ENCODE data around the gene MON1A. TPM values are rescaled to one million over a fixed set of nuclear protein-coding genes. Genes with fewer than 3 reads are reported as not detected.
"Not testable (repeated sequence)": the region's sequence is repeated elsewhere in the genome, so short reads cannot be mapped to it uniquely, and the experiment has no call there.

MON1A gene
- total RNA-seq, 1 donor from 2014 or later, result 11.0 TPM

GRCh38 chr3:49939858-49940666 is 10.5 kb upstream of the MON1A start, which contains the start of gene RBM6:
TSS of gene RBM6 (plus strand) at chr3:49940150. CDS start at chr3:49962642, 22,492 bp downstream.
- Mint-ChIP-seq H3K27ac (ENCODE audit: unreplicated experiment) (peak within 1 kb of the TSS; percentile 95), H3K36me3 (ENCODE audit: low read depth) (no peaks in the 10 kb centered on the region), H3K4me3 (ENCODE audit: unreplicated experiment) (peak within 1 kb of the TSS; percentile 91), H3K27me3 (ENCODE audit: low read depth) (no peaks in the 10 kb centered on the region), H3K4me1 (ENCODE audit: low read depth) (peaks cover 26% of the 10 kb centered on the region), H3K9me3 (ENCODE audit: low read depth) (no peaks in the 10 kb centered on the region)
- DNase-seq (ENCODE audit: low spot score), result peak; percentile 99
- TF ChIP-seq CTCF (IDR thresholded peaks at IDR 0.05), result peak; percentile 35

- H3K27me3 Mint-ChIP-seq (ENCODE audit: low read depth), result no peaks in the 10 kb centered on the region
- H3K4me1 Mint-ChIP-seq (ENCODE audit: low read depth), result peaks cover 14% of the 10 kb centered on the region
- H3K9me3 Mint-ChIP-seq (ENCODE audit: low read depth), result no peaks in the 10 kb centered on the region
- H3K27ac Mint-ChIP-seq (ENCODE audit: unreplicated experiment), result no peak overlapping the region
- no peak for DNase-seq (ENCODE audit: low spot score)
- TF ChIP-seq CTCF (IDR thresholded peaks at IDR 0.05), result no peak
- no peaks in the 10 kb centered on the region for H3K36me3 Mint-ChIP-seq (ENCODE audit: low read depth)
- H3K4me3 Mint-ChIP-seq (ENCODE audit: unreplicated experiment), result no peak overlapping the region
These were observed 7.5 kb upstream of the MON1A start for GRCh38 chr3:49937090-49937489.

- not testable (repeated sequence) for DNase-seq (ENCODE audit: low spot score); H3K27me3 Mint-ChIP-seq (ENCODE audit: low read depth); H3K4me3 Mint-ChIP-seq (ENCODE audit: unreplicated experiment); H3K9me3 Mint-ChIP-seq (ENCODE audit: low read depth); H3K27ac Mint-ChIP-seq (ENCODE audit: unreplicated experiment); H3K36me3 Mint-ChIP-seq (ENCODE audit: low read depth)
- peaks cover 20% of the 10 kb centered on the region for H3K4me1 Mint-ChIP-seq (ENCODE audit: low read depth)
These were observed 2.7 kb upstream of the MON1A start for GRCh38 chr3:49932281-49932680.

GRCh38 chr3:49930922-49931321 is 1.3 kb upstream of the MON1A start:
- H3K36me3 Mint-ChIP-seq (ENCODE audit: low read depth), result no peaks in the 10 kb centered on the region
- H3K27me3 Mint-ChIP-seq (ENCODE audit: low read depth), result no peaks in the 10 kb centered on the region
- peaks cover 20% of the 10 kb centered on the region for H3K4me1 Mint-ChIP-seq (ENCODE audit: low read depth)
- TF ChIP-seq CTCF (IDR thresholded peaks at IDR 0.05), result no peak
- DNase-seq (ENCODE audit: low spot score), result no peak
- H3K27ac Mint-ChIP-seq (ENCODE audit: unreplicated experiment), result no peak overlapping the region
- no peaks in the 10 kb centered on the region for H3K9me3 Mint-ChIP-seq (ENCODE audit: low read depth)
- H3K4me3 Mint-ChIP-seq (ENCODE audit: unreplicated experiment), result no peak overlapping the region

- Mint-ChIP-seq H3K36me3 (ENCODE audit: low read depth) (no peaks in the 10 kb centered on the region), H3K27ac (ENCODE audit: unreplicated experiment) (peak overlapping the region; percentile 32), H3K4me3 (ENCODE audit: unreplicated experiment) (peak overlapping the region; percentile 83), H3K4me1 (ENCODE audit: low read depth) (peaks cover 20% of the 10 kb centered on the region), H3K9me3 (ENCODE audit: low read depth) (no peaks in the 10 kb centered on the region), H3K27me3 (ENCODE audit: low read depth) (no peaks in the 10 kb centered on the region)
- no peak for TF ChIP-seq CTCF (IDR thresholded peaks at IDR 0.05)
- DNase-seq (ENCODE audit: low spot score), result no peak
These were observed 618 bp upstream of the MON1A start for GRCh38 chr3:49930168-49930690.

Data from chondrocyte (in vitro differentiated cells).